Keratinocyte (primary cell): Measurements from ENCODE around the gene LEFTY1.

Source experiments
- CTCF ChIP-seq, 3 experiments: IDR thresholded peaks in 1 of 3; conservative IDR thresholded peaks in 1 of 3; optimal IDR thresholded peaks in 1 of 3; 2 replicates in 2 of 3; 3 replicates in 1 of 3; pipeline versions ENCODE3 to v1.5.1; 2011; ENCODE audit warnings: low read length in 3 of 3, mild to moderate bottlenecking in 3 of 3, moderate library complexity in 2 of 3, control low read depth in 1 of 3, inconsistent platforms in 1 of 3; ENCODE audit not compliant: insufficient read depth in 2 of 3; ENCODE audit errors: extremely low read depth in 1 of 3
- EZH2 ChIP-seq: IDR thresholded peaks from one replicate; pipeline ENCODE4 v1.6.1; 2012; ENCODE audit warnings: inconsistent platforms, mild to moderate bottlenecking, low read length, moderate library complexity

GRCh38 chr1:225848030-225848955, 40.7 kb downstream of the LEFTY1 start:
- TF ChIP-seq CTCF (optimal IDR thresholded peaks at IDR 0.05 in 1 of 3, IDR thresholded peaks at IDR 0.05 in 1 of 3, conservative IDR thresholded peaks at IDR 0.05 in 1 of 3; ENCODE audit: extremely low read depth in 1 of 3, insufficient read depth in 2 of 3, low read length in 3 of 3) (no peak), EZH2 (no peak)
